ENCODE data around the gene UBTF. TPM values are rescaled to one million over a fixed set of nuclear protein-coding genes. Genes with fewer than 3 reads are reported as not detected.

Gene UBTF
- total RNA-seq, 1 donor from 2014 or later = 65.2 TPM

- DNase-seq = no peak
- no peak for ATAC-seq
- intact Hi-C loops (cut with micrococcal nuclease) = no loop called here
Observed at GRCh38 chr17:44183024-44183423, 36.5 kb downstream of the UBTF start.

GRCh38 chr17:44178133-44178532 is 41.3 kb downstream of the UBTF start:
- no peak for DNase-seq
- no peak for ATAC-seq
- intact Hi-C loops (cut with micrococcal nuclease) = no loop called here

- ATAC-seq = no peak
- DNase-seq = no peak
- intact Hi-C loops (cut with micrococcal nuclease) = no loop called here
Observed at GRCh38 chr17:44177640-44178039, 41.8 kb downstream of the UBTF start.

GRCh38 chr17:44176671-44177501 is 42.6 kb downstream of the UBTF start:
- no peak for DNase-seq

GRCh38 chr17:44176257-44176656 is 43.2 kb downstream of the UBTF start:
- no peak for DNase-seq
- ATAC-seq = no peak
- intact Hi-C loops (cut with micrococcal nuclease) = no loop called here

More at GRCh38 chr17:44176671-44177501, 42.6 kb downstream of the UBTF start:
- intact Hi-C loops (cut with micrococcal nuclease) = no loop called here
- ATAC-seq = peak; percentile 10

GRCh38 chr17:44174427-44174826 is 45.0 kb downstream of the UBTF start:
- DNase-seq (no peak), ATAC-seq (no peak)
- intact Hi-C loops (cut with micrococcal nuclease) = no loop called here

GRCh38 chr17:44171931-44172455 is 47.5 kb downstream of the UBTF start:
- ATAC-seq = no peak
- DNase-seq = no peak
- intact Hi-C loops (cut with micrococcal nuclease) = no loop called here

- ATAC-seq = peak; percentile 83
- intact Hi-C loops (cut with micrococcal nuclease) = no loop called here
- DNase-seq = peak; percentile 75
Observed at GRCh38 chr17:44170499-44171201, 48.8 kb downstream of the UBTF start, which contains the start of gene ASB16. TSS of gene ASB16 (plus strand) at chr17:44170704. CDS start at chr17:44170790, 86 bp downstream.

GRCh38 chr17:44170135-44170498 is 49.4 kb downstream of the UBTF start:
- peak; percentile 9 for ATAC-seq
- DNase-seq = no peak
- intact Hi-C loops (cut with micrococcal nuclease) = no loop called here

- DNase-seq (no peak), ATAC-seq (peak; percentile 10)
- intact Hi-C loops (cut with micrococcal nuclease) = no loop called here
Observed at GRCh38 chr17:44167181-44167861, 52.2 kb downstream of the UBTF start.

GRCh38 chr17:44164476-44164875 is 55.0 kb downstream of the UBTF start:
- intact Hi-C loops (cut with micrococcal nuclease) = no loop called here
- ATAC-seq (no peak), DNase-seq (no peak)

- ATAC-seq (no peak), DNase-seq (no peak)
- intact Hi-C loops (cut with micrococcal nuclease) = no loop called here
Observed at GRCh38 chr17:44159519-44160210, 59.8 kb downstream of the UBTF start.

GRCh38 chr17:44155488-44155887 is 64.0 kb downstream of the UBTF start:
- DNase-seq (no peak), ATAC-seq (no peak)

More at GRCh38 chr17:44155488-44155887, 64.0 kb downstream of the UBTF start:
- intact Hi-C loops (cut with micrococcal nuclease) = no loop called here

Small RNA genes lying within 50 kb of the gene (microRNA-seq; reads per million reads assigned to microRNA genes)
- gene MIR6782 (ENCODE audit: borderline number of aligned reads) = not detected

Other genes with a start within 250 kb of the UBTF start
- gene NAGS, start 215.1 kb downstream of the UBTF start, total RNA-seq = 0.57 TPM
- 20.7 TPM for gene TMEM101, start 204.7 kb downstream of the UBTF start, total RNA-seq
- gene LSM12, start 153.0 kb downstream of the UBTF start, total RNA-seq = 58.2 TPM
- 26.3 TPM for gene G6PC3, start 148.9 kb downstream of the UBTF start, total RNA-seq
- gene HDAC5, start 96.0 kb downstream of the UBTF start, total RNA-seq = 81.4 TPM
- 1.5 TPM for gene HROB, start 77.7 kb downstream of the UBTF start, total RNA-seq
- gene ASB16, start 49.0 kb downstream of the UBTF start, total RNA-seq = 17.0 TPM
- gene TMUB2, start 32.7 kb downstream of the UBTF start, total RNA-seq = 23.6 TPM
- gene ATXN7L3, start 19.8 kb downstream of the UBTF start, total RNA-seq = 36.0 TPM
- not detected for gene SLC4A1, start 48.5 kb upstream of the UBTF start, total RNA-seq
- 0.45 TPM for gene RUNDC3A, start 88.9 kb upstream of the UBTF start, total RNA-seq
- 52.3 TPM for gene SLC25A39, start 105.1 kb upstream of the UBTF start, total RNA-seq
- gene GRN, start 125.6 kb upstream of the UBTF start, total RNA-seq = 156 TPM
- 0.72 TPM for gene FAM171A2, start 144.2 kb upstream of the UBTF start, total RNA-seq
- 0.72 TPM for gene ITGA2B, start 170.0 kb upstream of the UBTF start, total RNA-seq